Ovary (tissue), 9 donors: ENCODE results near the gene ARFGEF3. TPM values are rescaled to one million over a fixed set of nuclear protein-coding genes. Genes with fewer than 3 reads are reported as not detected.

ENCODE experiments used
- DNase-seq, 5 donors: peaks; one replicate each; pipeline ENCODE4 v3.0.0-alpha.2; 2019 to 2020
- H3K27ac ChIP-seq, 2 donors: fragments of 200-600 bp; one replicate each; pipeline versions ENCODE4 v1.5.1 to v1.8.0; 2019 to 2022
- H3K27me3 ChIP-seq: fragments of 200-600 bp; one replicate; pipeline ENCODE4 v1.8.0; 2022
- H3K36me3 ChIP-seq: fragments of 200-600 bp; sonication (generic); one replicate; pipeline ENCODE4 v1.5.1; 2019
- H3K4me1 ChIP-seq: one replicate; pipeline ENCODE4 v1.8.1; 2013; ENCODE audit warnings: mild to moderate bottlenecking, moderate library complexity; ENCODE audit not compliant: insufficient read depth
- H3K4me3 ChIP-seq: fragments of 200-600 bp; sonication (generic); one replicate; pipeline ENCODE4 v1.5.1; 2017
- H3K9me3 ChIP-seq, 2 donors: fragments of 200-600 bp in 1 of 2; sonication (generic) in 1 of 2; one replicate each; pipeline versions ENCODE4 v1.5.1 to v1.8.1; 2013 to 2019; ENCODE audit warnings: mild to moderate bottlenecking in 1 of 2, moderate library complexity in 1 of 2
- CTCF ChIP-seq, 3 donors: fragments of 450-650 bp in 2 of 3; fragments of 200-600 bp in 1 of 3; IDR thresholded peaks; one replicate each; pipeline versions ENCODE4 v1.5.1 to v1.8.0; 2016 to 2022; ENCODE audit warnings: antibody characterized with exemption in 3 of 3, mild to moderate bottlenecking in 1 of 3
- EP300 ChIP-seq: sonication (generic); formaldehyde crosslinking; IDR thresholded peaks from one replicate; pipeline ENCODE4 v1.6.1; 2017; ENCODE audit warnings: antibody characterized with exemption
- POLR2A ChIP-seq: fragments of 450-650 bp; IDR thresholded peaks from one replicate; pipeline ENCODE4 v1.6.1; 2017; ENCODE audit warnings: antibody characterized with exemption, mild to moderate bottlenecking, moderate library complexity
- WGBS, 3 donors: extraction: QIAGEN DNeasy Blood & Tissue Kit in 1 of 3; methylation state at CpG; one replicate each; pipeline versions ENCODE4 v1.1.5 to v1.1.7; 2013 to 2017; 5-methylcytosine and 5-hydroxymethylcytosine counted together
- intact Hi-C, 4 donors: fragments of 100-400 bp; cut with DNase I; formaldehyde crosslinking; loops; one replicate each; pipeline versions ENCODE4 v1.11.0 to v1.15.1; 2022 to 2023
- polyA plus RNA-seq, 2 donors: library from polyadenylated mRNA; stranded (reverse); fragments of 200-250 nt in 1 of 2; fragments of 350-450 nt in 1 of 2; fragmentation: Illumina TruSeq in 1 of 2; extraction: RNeasy Lipid Tissue Mini Kit (QIAGEN cat#74804) in 1 of 2; gene quantifications; one replicate each; pipeline ENCODE4 v1.2.3, GENCODE V29; 2013 to 2014
- total RNA-seq, 7 donors: library from RNA; depleted of rRNA in 2 of 7; stranded (reverse); fragments of >200 nt in 2 of 7; fragmentation: NEBNext Ultra II Directional in 3 of 7; extraction: Animal tissue kit (Norgen Biotek cat#: 25700) in 3 of 7; gene quantifications; one replicate each; pipeline versions ENCODE4 v1.1.0 to v1.2.4, GENCODE V29; 2016 to 2023
- donor health status: DM: no; HTN: no; CAD: no; lungs with moderate emphysema.
- donor health status: DM: no; HTN: no; CAD: no.
- donor health status: Bipolar disorder and iron deficiency.
- donor health status: DM: yes; HTN: yes; CAD: no.
- donor health status: DM: no; HTN: no; CAD: no.
- donor health status: DM: yes; HTN: yes; CAD: no.

ARFGEF3 gene
- total and polyA plus RNA-seq, 9 donors: 0.15 to 6.1 (median 0.72) TPM

- Histone ChIP-seq H3K36me3 (no peaks in the 10 kb centered on the region), H3K27ac (no peak overlapping the region), H3K27me3 (no peaks in the 10 kb centered on the region), H3K9me3 (no peaks in the 10 kb centered on the region), H3K4me3 (no peak overlapping the region), H3K4me1 (no peaks in the 10 kb centered on the region)
- TF ChIP-seq EP300 (no peak), POLR2A (no peak), CTCF (IDR thresholded peaks at IDR 0.05) (no peak)
- WGBS, 3 donors: 87 to 91% (median 88%) methylated on average over 4 of the region's 4 CpGs
- DNase-seq: no peak
- intact Hi-C loops: no loop called here
Observed at GRCh38 chr6:138226700-138227315, 65.1 kb downstream of the ARFGEF3 start.

GRCh38 chr6:138227316-138227781 lies 65.6 kb downstream of the ARFGEF3 start:
- DNase-seq: no peak
- Histone ChIP-seq H3K4me3 (no peak overlapping the region), H3K4me1 (no peaks in the 10 kb centered on the region), H3K36me3 (no peaks in the 10 kb centered on the region), H3K27me3 (no peaks in the 10 kb centered on the region), H3K27ac (no peak overlapping the region), H3K9me3 (no peaks in the 10 kb centered on the region)
- TF ChIP-seq EP300 (no peak), CTCF (IDR thresholded peaks at IDR 0.05) (no peak), POLR2A (no peak)
- WGBS, 3 donors: 91 to 95% (median 93%) methylated on average over 8 of the region's 8 CpGs
- intact Hi-C loops: no loop called here

- Histone ChIP-seq H3K36me3 (no peaks in the 10 kb centered on the region), H3K27ac (no peak overlapping the region), H3K27me3 (no peaks in the 10 kb centered on the region), H3K9me3 (no peaks in the 10 kb centered on the region), H3K4me3 (no peak overlapping the region), H3K4me1 (no peaks in the 10 kb centered on the region)
- intact Hi-C loops: no loop called here
- 69 to 72% (median 71%) methylated on average over 4 of the region's 4 CpGs for WGBS, 3 donors
- DNase-seq: no peak
- TF ChIP-seq EP300 (no peak), POLR2A (no peak), CTCF (IDR thresholded peaks at IDR 0.05) (no peak)
Observed at GRCh38 chr6:138229072-138229471, 67.3 kb downstream of the ARFGEF3 start.

GRCh38 chr6:138229663-138230179 lies 68.0 kb downstream of the ARFGEF3 start:
- H3K27ac ChIP-seq: no peak overlapping the region
- H3K27me3 ChIP-seq: no peaks in the 10 kb centered on the region
- no peak for DNase-seq
- 86 to 91% (median 89%) methylated on average over 11 of the region's 11 CpGs for whole genome bisulfite sequencing, 3 donors
- intact Hi-C loops: no loop called here
- H3K36me3 ChIP-seq: no peaks in the 10 kb centered on the region
- TF ChIP-seq POLR2A (no peak), EP300 (no peak), CTCF (IDR thresholded peaks at IDR 0.05) (no peak)
- H3K4me3 ChIP-seq: no peak overlapping the region
- no peaks in the 10 kb centered on the region for H3K4me1 ChIP-seq
- H3K9me3 ChIP-seq: no peaks in the 10 kb centered on the region
